Activated gamma-delta T cell (primary cell): ENCODE data around the gene NTNG2.

Experiments used
- DNase-seq: peaks from one replicate; lab custom pipeline; 2025; lab: John Stamatoyannopoulos, UW

Gene NTNG2

DNA sequence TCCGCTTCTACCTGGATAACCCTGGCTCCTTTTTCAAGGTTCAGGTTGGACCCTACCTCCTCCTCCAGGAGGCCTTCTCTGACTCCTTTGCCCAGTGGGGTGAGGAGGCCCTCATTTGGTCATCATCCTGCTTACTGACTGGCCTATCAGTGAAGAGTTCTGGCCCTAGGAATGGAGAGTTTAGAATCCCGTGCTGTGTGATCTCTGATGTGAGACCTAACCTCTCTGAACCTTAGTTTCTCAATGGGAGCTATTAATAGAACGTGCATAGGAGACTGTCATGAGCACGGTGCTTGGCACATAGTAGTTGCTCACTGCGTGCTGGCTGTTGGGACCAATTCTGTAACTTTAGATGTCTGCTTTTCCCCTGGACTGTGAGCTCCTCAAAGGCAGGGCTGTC lies 10.3 kb downstream of the NTNG2 start:
- no peak for DNase-seq

- no peak for DNase-seq
Observed at GRCh38 chr9:132175431-132175830, 13.6 kb downstream of the NTNG2 start.

- DNase-seq = no peak
Observed at GRCh38 chr9:132176338-132176737, 14.5 kb downstream of the NTNG2 start.

DNA sequence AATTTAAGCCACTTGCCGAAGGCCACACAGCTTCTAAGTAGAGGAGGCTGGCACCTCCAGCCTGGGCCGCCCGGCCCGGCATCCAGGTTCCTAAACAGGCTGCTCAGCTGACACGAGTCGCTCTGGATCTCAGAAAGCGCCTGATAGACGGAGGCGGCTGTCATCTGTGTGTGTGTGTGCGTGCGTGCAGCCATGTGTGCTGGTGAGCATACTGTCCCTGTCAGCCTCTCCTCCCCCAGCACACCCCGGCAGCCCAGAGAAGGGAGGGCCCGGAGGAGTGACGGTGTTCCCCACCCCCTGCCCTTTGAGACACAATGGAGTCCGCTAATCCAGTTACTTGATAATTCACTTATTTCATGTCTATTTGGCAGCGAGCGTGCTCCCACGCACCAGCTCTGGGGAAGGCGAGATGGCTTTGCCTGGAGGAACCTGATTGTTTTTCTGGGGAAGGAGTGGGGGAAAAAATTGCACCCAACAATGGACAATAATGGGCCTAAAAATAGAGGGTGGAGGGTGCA lies 20.0 kb downstream of the NTNG2 start:
- DNase-seq = no peak

DNA sequence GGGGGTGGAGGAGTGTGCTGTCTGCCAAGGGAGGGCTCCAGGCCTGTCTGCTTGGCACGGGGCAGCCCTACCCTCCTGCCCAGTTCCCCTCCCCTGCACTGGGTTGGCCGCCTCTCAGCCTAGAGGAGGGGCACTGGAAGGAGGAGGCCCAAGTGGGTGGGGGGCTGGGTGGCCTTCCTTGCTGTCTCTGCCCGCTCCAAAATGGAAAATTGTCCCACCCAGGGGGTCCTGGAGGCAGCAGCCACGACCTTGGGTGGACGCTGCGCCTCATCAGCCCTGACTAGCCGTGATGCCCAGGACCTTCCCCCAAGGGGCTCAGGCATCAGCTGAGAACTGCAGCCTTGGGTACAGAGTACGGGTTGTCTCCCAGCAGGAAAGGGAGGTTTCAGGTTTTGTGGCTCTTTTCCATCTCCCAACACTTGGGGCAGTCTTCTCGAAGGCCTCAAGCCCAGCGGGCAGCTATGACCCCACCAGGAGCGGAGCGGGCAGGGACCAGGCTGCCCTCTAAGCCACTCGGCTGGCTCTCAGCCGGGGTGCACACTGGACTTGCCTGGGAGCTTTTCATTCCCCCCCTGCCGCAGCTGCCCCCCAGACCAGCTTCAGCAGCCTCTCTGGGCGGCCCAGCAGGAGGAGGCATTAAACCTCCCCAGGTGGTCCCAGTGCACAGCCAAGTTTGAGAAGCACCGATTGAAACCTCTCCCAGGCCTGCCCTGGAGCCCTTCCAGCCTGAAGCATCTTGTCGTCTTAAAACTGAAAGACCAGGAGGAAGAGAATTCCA lies 20.6 kb downstream of the NTNG2 start:
- no peak for DNase-seq

GRCh38 chr9:132183134-132183533 lies 21.3 kb downstream of the NTNG2 start:
- no peak for DNase-seq

DNA sequence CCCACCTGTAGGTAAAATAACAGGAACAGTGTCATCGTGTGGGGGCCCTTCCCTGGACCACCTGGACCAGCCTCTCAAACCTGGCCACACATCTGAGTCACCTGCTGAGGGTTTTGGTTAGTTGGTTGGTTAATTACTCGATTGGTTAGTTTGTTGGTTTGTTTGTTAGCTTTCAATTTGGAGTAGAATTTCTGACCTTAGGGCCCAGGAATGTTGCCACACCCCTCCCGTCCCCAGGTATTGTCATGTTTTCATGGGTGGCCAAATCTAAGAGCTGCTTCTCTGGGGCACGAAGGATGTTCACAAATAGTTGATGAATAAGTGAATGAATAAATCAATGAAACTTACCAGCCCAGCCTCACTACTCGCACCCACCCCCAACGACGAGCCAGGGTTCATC lies 21.9 kb downstream of the NTNG2 start:
- no peak for DNase-seq

DNA sequence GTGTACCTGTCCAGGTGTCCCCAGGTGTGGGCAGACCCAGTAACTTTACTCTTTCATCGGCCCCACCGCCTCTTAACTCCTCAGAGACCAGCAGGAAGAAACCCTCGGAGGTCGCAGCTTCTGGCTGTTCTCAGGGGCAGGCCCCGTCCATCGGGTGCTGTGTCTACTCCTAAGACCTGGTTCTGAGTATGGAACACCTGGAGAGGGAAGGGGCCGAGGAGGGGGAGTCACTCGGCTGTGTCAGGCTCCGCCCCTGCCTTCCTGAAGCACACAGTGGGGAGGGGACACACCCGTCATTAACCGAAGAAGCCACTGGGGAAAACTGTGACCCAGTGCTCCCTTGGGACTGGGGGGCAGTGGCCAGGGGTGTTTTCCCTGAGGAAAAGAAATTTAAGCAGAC lies 22.3 kb downstream of the NTNG2 start:
- no peak for DNase-seq

GRCh38 chr9:132185073-132186009 lies 23.5 kb downstream of the NTNG2 start:
- no peak for DNase-seq

GRCh38 chr9:132187121-132187620 lies 25.3 kb downstream of the NTNG2 start:
- no peak for DNase-seq

DNA sequence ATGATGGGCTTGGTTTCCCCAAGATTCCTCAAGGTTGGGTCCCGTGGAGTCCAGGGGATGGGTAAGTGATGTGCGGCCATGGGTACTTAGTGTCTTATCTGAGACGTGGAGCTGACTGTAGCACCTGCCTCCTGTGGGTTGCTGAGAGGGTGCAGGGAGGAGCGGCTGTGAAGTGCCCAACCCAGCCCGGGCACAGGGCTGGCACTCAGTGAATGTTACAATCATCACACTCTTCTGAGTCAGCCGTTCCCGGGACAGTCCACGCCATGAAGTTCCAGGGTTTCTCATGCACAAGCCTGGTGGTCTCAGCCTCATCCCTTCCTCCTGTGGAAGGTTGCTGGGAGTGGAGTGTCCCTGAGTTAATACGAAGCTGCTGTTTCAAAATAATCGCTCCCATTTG lies 29.1 kb downstream of the NTNG2 start:
- no peak for DNase-seq

- no peak for DNase-seq
Observed at GRCh38 chr9:132192728-132193127, 30.9 kb downstream of the NTNG2 start.

DNA sequence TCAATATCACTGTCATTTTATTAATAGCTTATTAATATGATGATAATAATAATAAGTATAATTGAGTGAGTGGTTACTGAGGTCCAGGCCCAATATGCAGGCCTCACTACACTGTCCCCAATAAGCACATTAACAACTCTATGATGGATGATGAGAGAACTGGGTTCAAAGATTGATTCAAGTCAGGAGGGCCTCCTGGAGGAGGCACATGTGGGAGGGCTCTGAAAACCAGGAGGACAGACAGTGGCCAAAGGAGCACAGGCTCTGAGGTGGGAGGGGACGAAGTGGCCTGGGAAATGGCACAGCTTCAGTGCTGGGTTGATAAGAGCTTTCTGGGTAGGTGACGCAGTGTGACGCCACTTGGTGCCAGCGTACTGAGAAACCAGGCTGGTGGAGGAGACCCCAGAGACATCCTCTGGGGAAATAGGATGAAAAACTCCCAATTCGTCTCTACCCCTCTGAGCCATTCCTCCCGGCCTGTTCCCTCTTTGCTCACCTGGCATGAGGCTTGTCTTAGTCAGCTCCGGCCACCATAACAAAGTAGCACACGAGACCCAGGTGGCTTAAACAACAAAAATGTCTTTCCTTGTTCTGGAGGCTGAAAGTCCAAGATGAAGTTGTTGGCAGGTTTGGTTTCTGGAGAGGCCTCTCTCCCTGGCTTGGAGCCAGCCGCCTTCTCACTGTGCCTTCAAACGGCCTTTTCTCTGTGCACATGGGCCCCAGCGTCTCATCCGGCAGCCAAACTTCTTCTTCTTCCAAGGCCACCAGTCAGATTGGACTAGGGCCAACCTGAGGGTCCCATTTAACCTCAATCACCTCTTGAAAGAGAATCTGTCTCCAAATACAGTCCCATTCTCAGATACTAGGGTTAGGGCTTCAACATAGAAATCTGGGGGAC lies 31.6 kb downstream of the NTNG2 start:
- DNase-seq = no peak

GRCh38 chr9:132194508-132194907 lies 32.6 kb downstream of the NTNG2 start:
- DNase-seq = no peak

DNA sequence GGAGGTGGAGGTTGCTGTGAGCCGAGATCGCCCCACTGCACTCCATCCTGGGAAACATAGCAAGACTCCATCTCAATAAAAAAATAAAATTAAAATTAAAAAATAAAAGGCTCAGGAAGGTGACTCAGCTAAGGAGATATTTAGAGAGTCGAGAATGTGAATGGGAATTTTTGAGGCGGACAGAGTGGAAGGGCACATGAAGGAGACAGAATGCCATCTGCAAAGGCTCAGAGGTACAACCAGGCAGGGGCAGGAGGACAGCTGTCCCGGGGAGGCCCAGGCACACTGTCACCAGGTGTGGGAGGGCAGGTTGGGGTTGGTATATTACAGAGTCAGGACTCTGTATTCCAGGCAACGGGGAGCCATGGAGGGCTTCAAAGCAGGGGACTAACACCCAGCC lies 35.5 kb downstream of the NTNG2 start:
- DNase-seq = no peak

DNA sequence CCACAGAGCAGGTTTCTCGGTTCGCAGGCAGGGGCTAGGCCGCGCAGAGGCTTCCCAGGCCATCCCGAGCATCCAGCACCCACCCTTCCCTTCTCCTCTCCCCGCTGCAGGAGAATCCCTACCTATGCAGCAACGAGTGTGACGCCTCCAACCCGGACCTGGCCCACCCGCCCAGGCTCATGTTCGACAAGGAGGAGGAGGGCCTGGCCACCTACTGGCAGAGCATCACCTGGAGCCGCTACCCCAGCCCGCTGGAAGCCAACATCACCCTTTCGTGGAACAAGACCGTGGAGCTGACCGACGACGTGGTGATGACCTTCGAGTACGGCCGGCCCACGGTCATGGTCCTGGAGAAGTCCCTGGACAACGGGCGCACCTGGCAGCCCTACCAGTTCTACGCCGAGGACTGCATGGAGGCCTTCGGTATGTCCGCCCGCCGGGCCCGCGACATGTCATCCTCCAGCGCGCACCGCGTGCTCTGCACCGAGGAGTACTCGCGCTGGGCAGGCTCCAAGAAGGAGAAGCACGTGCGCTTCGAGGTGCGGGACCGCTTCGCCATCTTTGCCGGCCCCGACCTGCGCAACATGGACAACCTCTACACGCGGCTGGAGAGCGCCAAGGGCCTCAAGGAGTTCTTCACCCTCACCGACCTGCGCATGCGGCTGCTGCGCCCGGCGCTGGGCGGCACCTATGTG lies 36.1 kb downstream of the NTNG2 start:
- DNase-seq = no peak

DNA sequence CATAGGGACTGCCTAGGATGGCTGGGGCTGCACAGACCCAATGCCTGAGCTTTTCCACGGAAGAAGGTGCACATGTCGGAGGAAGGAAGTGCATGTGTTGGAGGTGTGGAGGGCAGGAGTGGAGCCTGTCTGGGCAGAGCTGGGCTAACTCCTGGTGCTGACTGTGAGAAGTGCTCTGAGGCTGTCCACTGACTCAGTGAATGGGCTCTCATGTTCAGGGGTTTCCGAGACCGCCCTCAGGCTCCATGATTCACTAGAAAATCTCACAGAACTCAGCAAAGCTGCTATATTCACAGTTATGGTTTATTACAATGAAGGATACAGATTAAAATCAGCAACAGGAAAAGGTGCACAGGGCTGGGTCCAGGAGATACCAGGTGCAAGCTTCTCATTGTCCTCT lies 37.2 kb downstream of the NTNG2 start:
- no peak for DNase-seq

DNA sequence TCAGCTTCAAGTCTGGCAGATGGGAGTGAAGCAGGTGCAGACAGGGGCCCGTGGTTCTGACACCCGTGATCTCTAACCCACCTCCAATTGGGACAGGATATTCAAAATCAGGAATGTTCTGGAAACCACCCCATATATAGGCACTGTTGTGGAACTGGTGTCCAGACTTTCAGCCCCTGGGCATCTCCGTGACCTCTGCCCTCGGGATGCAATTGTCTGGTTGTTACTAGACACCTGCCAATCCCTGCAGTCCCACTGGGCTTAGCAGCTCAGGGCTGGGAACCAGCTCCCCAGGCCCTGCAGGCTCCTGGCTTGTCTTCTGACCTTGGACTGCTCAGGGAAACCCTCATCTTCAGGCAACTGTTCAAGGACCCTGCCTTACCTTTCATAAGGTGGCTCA lies 38.8 kb downstream of the NTNG2 start:
- DNase-seq = no peak

DNA sequence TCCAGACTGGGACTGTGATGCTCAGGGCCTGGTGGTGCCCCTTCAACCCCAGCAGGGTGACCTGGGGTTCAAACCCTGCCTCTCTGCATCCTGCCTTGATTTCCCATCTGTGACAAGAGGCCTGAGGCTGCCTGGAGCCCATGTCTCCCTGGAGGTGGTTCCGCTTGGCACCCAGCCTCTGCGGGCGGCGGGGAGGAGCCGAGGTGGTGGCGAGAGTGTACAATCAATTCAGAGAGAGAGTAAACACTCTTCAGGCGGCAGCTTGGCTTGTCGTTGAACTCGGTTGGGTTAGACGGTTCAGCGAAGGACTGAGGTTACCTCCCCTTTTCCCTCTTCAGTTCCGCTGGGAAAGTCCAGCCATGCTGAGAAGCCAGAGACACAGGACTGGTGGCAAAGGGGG lies 39.3 kb downstream of the NTNG2 start:
- no peak for DNase-seq

DNA sequence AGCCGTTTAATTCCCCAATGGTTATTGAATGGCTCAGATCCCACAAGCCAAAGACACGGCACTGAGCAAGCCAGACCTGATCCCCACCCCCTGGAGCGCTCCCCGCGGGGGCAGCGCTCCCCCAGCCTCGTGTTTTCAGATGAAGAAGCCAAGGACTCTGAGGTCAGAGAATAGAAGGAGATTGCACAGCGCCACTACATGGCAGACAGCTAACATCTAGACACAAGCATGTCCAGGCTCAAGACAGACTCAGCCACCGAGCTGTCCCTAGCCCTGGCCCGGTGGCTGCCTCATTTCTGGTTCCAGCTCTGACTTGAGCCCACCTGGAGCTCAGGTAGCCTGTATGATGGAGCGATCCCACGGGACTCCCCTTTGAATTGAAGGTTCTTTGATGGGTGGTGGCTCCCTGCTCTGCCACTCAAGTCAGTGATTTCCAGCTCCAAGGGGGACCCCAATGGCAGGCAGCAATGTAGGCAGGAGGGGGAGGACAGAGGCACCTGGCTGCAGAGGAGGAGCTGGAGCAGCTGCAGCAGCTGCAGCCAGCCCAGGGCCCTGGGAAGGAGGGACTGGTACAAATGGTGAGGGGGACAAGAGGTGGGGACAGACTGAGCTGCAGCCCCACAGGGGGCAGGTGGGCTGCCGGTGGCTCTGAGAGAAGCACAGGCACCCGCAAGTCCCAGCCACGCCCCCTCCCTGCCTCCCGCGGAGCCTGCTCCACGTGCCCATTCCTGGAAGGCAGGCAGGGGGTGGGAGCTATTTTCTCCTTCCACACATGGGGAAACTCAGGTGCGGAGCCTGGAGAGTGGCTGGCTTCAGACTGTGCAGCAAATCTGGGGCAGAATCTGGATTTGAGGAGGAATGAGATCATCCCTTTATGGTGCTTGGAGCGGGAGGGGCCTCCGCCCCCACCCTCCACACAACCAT lies 40.2 kb downstream of the NTNG2 start:
- no peak for DNase-seq
